Ovary (tissue), 3 donors: Measurements from ENCODE around the gene IFIT2.

ENCODE experiments used
- CTCF ChIP-seq, 3 donors: fragments of 450-650 bp in 2 of 3; fragments of 200-600 bp in 1 of 3; IDR thresholded peaks; one replicate each; pipeline versions ENCODE4 v1.5.1 to v1.8.0; 2016 to 2022; ENCODE audit warnings: antibody characterized with exemption in 3 of 3, mild to moderate bottlenecking in 1 of 3
- EP300 ChIP-seq: sonication (generic); formaldehyde crosslinking; IDR thresholded peaks from one replicate; pipeline ENCODE4 v1.6.1; 2017; ENCODE audit warnings: antibody characterized with exemption
- POLR2A ChIP-seq: fragments of 450-650 bp; IDR thresholded peaks from one replicate; pipeline ENCODE4 v1.6.1; 2017; ENCODE audit warnings: antibody characterized with exemption, mild to moderate bottlenecking, moderate library complexity
- donor health status: DM: no; HTN: no; CAD: no.

- TF ChIP-seq CTCF (IDR thresholded peaks at IDR 0.05), result no peak
- TF ChIP-seq POLR2A, result no peak
- TF ChIP-seq EP300, result no peak
Observed at GRCh38 chr10:89342206-89342958, 40.5 kb downstream of the IFIT2 start.
